ENCODE measurements around the gene UNC5CL. TPM values are rescaled to one million over a fixed set of nuclear protein-coding genes. Genes with fewer than 3 reads are reported as not detected.

The UNC5CL gene
- total and polyA plus RNA-seq, 9 of the 15 experiments (the other 6 are each of a cell fraction or from before 2014, with no cell fraction given), result 0.07 to 1.8 (median 0.62) TPM; not detected in 1

DNA sequence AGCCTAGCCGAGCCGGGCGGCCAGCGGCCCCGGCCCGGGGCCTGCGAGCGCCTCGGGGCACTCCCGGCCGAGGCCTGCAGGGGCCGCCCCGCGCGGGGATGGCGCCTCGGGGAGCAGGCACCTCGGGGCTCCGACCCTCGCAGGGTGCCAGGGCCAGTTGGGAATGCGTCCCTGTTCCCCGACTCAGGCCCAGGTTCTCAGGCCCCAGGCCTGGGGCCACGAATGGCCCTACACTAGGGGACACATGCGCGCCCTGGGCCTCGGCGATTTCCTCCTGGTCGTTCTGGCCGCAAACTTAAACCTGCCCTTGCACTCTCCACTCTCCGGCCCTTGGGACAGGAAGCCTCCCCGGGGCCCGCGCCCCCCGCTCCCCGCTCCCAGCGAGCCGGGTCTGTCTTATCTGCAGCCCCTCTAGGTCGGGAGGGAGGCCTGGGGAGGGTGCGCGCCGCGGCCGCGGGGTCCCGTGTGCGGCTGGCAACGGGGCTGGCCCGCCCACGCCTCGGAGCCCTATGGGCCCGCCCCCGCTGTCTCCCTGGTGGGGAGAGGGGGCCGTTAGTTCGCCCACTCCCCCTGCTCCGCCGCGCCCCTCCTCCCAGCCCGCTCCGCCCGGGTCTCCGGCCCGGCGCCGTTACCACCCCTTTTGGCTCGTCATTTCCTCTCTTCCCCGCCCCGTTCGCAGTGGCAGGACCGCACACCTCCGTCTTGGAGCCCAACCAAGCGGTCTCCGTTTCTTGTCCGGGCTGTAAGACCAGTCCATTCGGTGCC is 34.4 kb upstream of the UNC5CL start (continued):
- TF ChIP-seq BRD9 (IDR thresholded peaks at IDR 0.05; ENCODE audit: low read depth, partially characterized antibody), result peak; percentile 73

DNA sequence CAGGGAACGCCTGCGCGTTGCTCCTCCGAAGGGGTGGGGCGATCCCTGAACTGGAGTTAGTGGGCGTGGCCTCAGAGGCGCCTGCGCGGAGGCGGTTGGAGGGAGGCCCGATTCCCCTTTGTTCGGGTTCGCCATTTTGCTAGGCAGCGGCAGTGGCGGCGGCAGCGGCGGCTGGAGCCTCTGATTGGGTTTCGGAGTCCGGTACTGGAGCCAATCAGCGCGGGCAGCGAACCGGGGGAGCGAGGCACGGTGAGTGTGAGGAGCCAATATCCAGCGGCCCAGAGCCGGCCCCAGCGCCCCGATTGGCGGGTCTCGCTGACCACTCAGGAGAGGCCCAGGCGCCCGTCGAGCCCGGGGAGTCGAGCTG is 33.8 kb upstream of the UNC5CL start, which contains the start of gene NFYA:
TSS of gene NFYA (plus strand) at position 139 of the 367 bp plus-strand sequence. CDS start 6,116 bp downstream, outside the sequence.
- FAIRE-seq, result no peak
- peak in 3 of 4 experiments; percentile 91 to 98 (median 93) for DNase-seq (ENCODE audit: extremely low read depth in 1 of 4, low spot score in 3 of 4)
- peak within 1 kb of the TSS; percentile 96 to 97 for H3K9ac ChIP-seq (ENCODE audit: insufficient read depth in 1 of 2, low read depth in 2 of 2, low read length in 2 of 2)
- in situ Hi-C loops (cut with MboI) (no loop called here), intact Hi-C loops (cut with micrococcal nuclease) (loop anchor here (5.0 kb wide), 2 partner anchors 76 to 244 kb away; no protein-coding TSS in a partner anchor)
- no peaks in the 10 kb centered on the region for H3K27me3 ChIP-seq (ENCODE audit: control insufficient read depth in 2 of 2, insufficient read depth in 2 of 2, low read length in 2 of 2)
- peak within 1 kb of the TSS; percentile 88 for H2AFZ ChIP-seq (ENCODE audit: low read depth, low read length)
- ChIA-PET POLR2A (interaction anchor here (0.6 to 1.2 kb wide), 6 partner anchors 9 to 1740 kb away, joined by 3 to 5 read pairs (median 3); no protein-coding TSS in a partner anchor), CTCF (ENCODE audit: low intra/inter-chr PET ratio) (interaction anchor here (0.7 kb wide), 1 partner anchor 1777 kb away, joined by 3 read pairs; no protein-coding TSS in a partner anchor)
- H3K4me2 ChIP-seq (ENCODE audit: insufficient read depth, low read length), result peak within 1 kb of the TSS; percentile 99
- BruUV-seq (replicated peaks), result no TSS peak
- H3K79me2 ChIP-seq (ENCODE audit: control insufficient read depth, insufficient read depth, low read length), result peaks cover 64% of the 10 kb centered on the region
- peak within 1 kb of the TSS; percentile 83 for H3K4me3 ChIP-seq
- H4K20me1 ChIP-seq (replicated peaks; ENCODE audit: control insufficient read depth, insufficient read depth, low read length), result no peaks in the 10 kb centered on the region
- peaks cover 36% of the 10 kb centered on the region; the same call in 2 of the 3 replicates for H3K36me3 ChIP-seq (ENCODE audit: control insufficient read depth, insufficient read depth, low read length)
- peak; percentile 84 for ATAC-seq
- H3K9me1 ChIP-seq (ENCODE audit: control insufficient read depth, insufficient read depth, low read length), result no peaks in the 10 kb centered on the region
- peak within 1 kb of the TSS; percentile 94 for H3K27ac ChIP-seq (ENCODE audit: extremely low read depth, low read depth, low read length)
- 1% methylated on average over 32 of the region's 37 CpGs for WGBS (ENCODE audit: insufficient coverage, low coverage, missing lambda C conversion rate)
- no peaks in the 10 kb centered on the region for H3K9me3 ChIP-seq (replicated peaks; ENCODE audit: control insufficient read depth, insufficient read depth, low read depth, low read length)
- H3K4me1 ChIP-seq (replicated peaks in 1 of 2; ENCODE audit: control insufficient read depth in 2 of 2, insufficient read depth in 2 of 2, low read length in 2 of 2), result peaks cover 9 to 21% of the 10 kb centered on the region in 2 experiments
- TF ChIP-seq TBL1XR1 (IDR thresholded peaks at IDR 0.05; ENCODE audit: low read length in 2 of 2) (no peak), THRAP3 (IDR thresholded peaks at IDR 0.05; ENCODE audit: borderline replicate concordance) (no peak), MBD2 (IDR thresholded peaks at IDR 0.05; ENCODE audit: borderline replicate concordance, low read depth) (peak; percentile 92), MCM2 (IDR thresholded peaks at IDR 0.05; ENCODE audit: low read depth) (no peak), SAFB2 (IDR thresholded peaks at IDR 0.05; ENCODE audit: borderline replicate concordance, low read depth, low read length, severe bottlenecking) (no peak), OTX1 (CRISPR knock-in tag; IDR thresholded peaks at IDR 0.05) (0 out of 2 replicates have a peak, but pooled peaks have one; percentile 14), HMGN3 (IDR thresholded peaks at IDR 0.05; ENCODE audit: borderline replicate concordance, extremely low read depth, insufficient read length, low read depth, low read length) (peak; percentile 49), TAF1 (IDR thresholded peaks at IDR 0.05; ENCODE audit: control insufficient read depth, extremely low read depth, insufficient read depth, low read length, severe bottlenecking) (peak; percentile 87)
- TF ChIP-seq, protein P1, sequence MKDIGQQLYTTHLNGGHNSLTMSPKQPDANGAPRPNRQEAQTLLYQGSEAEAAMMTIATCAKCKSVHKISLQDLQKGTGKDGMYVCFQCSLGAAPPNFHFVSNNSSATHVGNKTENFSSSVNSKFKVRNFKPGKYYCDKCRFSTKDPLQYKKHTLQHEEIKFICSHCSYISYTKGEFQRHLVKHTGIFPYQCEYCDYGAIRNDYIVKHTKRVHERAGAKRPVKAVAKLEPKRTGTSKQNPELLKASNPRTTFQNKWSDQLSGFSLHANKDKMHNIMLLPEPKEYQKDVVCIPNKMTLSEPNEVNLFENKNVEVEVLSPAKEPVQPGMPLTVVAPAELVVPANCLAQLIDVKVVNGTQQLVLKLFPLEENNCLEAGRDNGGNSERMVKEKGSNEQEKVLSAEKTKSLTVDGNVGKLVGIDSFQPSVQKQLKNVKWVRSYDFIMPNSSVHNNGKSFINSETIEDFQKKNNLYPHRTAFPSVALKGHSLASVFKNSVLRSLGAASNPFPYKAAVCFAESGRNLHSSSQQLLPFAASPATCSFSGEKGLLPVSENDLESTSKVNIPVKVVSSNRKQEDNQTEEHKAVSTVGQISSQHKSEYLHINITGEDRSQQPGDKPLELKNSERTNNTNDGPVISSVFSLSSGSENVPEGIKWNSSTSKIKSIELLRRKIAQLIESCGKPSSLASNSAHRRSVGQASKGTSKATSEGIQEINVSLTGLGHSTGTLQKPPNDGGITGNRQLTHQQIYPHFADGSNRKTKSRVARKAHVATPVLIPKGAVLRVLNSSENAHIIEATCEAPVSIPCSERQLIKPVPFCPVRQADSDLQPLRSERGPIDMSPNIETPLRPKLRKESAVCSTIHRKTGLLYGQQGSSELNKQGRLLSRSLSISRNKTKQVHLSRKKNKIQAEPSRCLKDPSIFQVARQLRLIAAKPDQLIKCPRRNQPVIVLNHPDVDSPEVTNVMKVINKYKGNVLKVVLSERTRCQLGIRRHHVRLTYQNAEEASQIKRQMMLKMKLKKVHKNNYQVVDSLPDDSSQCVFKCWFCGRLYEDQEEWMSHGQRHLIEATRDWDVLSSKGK (CRISPR knock-in tag; IDR thresholded peaks at IDR 0.05), result no peak
- TF ChIP-seq, protein P2, sequence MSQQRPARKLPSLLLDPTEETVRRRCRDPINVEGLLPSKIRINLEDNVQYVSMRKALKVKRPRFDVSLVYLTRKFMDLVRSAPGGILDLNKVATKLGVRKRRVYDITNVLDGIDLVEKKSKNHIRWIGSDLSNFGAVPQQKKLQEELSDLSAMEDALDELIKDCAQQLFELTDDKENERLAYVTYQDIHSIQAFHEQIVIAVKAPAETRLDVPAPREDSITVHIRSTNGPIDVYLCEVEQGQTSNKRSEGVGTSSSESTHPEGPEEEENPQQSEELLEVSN (IDR thresholded peaks at IDR 0.05; ENCODE audit: borderline replicate concordance in 1 of 2, extremely low read depth in 1 of 2, insufficient read depth in 1 of 2, insufficient read length in 1 of 2, low read depth in 1 of 2, low read length in 1 of 2, poor library complexity in 1 of 2, severe bottlenecking in 1 of 2), result peak; percentile 4 to 50
- TF ChIP-seq, protein P3, sequence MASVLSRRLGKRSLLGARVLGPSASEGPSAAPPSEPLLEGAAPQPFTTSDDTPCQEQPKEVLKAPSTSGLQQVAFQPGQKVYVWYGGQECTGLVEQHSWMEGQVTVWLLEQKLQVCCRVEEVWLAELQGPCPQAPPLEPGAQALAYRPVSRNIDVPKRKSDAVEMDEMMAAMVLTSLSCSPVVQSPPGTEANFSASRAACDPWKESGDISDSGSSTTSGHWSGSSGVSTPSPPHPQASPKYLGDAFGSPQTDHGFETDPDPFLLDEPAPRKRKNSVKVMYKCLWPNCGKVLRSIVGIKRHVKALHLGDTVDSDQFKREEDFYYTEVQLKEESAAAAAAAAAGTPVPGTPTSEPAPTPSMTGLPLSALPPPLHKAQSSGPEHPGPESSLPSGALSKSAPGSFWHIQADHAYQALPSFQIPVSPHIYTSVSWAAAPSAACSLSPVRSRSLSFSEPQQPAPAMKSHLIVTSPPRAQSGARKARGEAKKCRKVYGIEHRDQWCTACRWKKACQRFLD (CRISPR knock-in tag; IDR thresholded peaks at IDR 0.05), result peak; percentile 89

All from K562 (cell line).